Upper lobe of left lung (tissue), 6 donors: ENCODE measurements around the gene SMPX. TPM values are rescaled to one million over a fixed set of nuclear protein-coding genes. Genes with fewer than 3 reads are reported as not detected.

ENCODE experiments used
- ATAC-seq, 2 donors: fragments of 200-7000 bp; cut with Tn5 transposase; one replicate each; pipeline ENCODE4 v1.9.1; 2022; ENCODE audit warnings: mild to moderate bottlenecking in 2 of 2, moderate library complexity in 2 of 2; ENCODE audit not compliant: low FRiP score in 2 of 2
- DNase-seq, 2 donors: peaks; one replicate each; pipeline ENCODE4 v3.0.0-alpha.2; 2019 to 2020
- H3K27ac ChIP-seq, 4 donors: fragments of 200-600 bp; sonication (generic); one replicate each; pipeline ENCODE4 v1.5.1; 2016 to 2019
- H3K27me3 ChIP-seq, 4 donors: fragments of 200-600 bp; sonication (generic); one replicate each; pipeline ENCODE4 v1.5.1; 2017 to 2019
- H3K36me3 ChIP-seq, 4 donors: fragments of 200-600 bp; sonication (generic); one replicate each; pipeline ENCODE4 v1.5.1; 2016 to 2019
- H3K4me1 ChIP-seq, 4 donors: fragments of 200-600 bp; sonication (generic); one replicate each; pipeline ENCODE4 v1.5.1; 2018 to 2019
- H3K4me3 ChIP-seq, 4 donors: fragments of 200-600 bp; sonication (generic); one replicate each; pipeline ENCODE4 v1.5.1; 2017 to 2019; ENCODE audit warnings: mild to moderate bottlenecking in 2 of 4, moderate library complexity in 1 of 4
- H3K9me3 ChIP-seq, 4 donors: fragments of 200-600 bp; sonication (generic); one replicate each; pipeline ENCODE4 v1.5.1; 2018 to 2019
- CTCF ChIP-seq, 6 experiments: fragments of 450-650 bp in 4 of 6; fragments of 200-600 bp in 2 of 6; sonication (generic) in 2 of 6; IDR thresholded peaks; one replicate each; pipeline ENCODE4 v1.5.1; 2016 to 2019; ENCODE audit warnings: antibody characterized with exemption in 6 of 6
- EP300 ChIP-seq, 4 donors: sonication (generic); formaldehyde crosslinking; IDR thresholded peaks; one replicate each; pipeline ENCODE4 v1.5.1; 2017; ENCODE audit warnings: antibody characterized with exemption in 4 of 4, control low read depth in 2 of 4
- POLR2A ChIP-seq, 4 donors: fragments of 450-650 bp; IDR thresholded peaks; one replicate each; pipeline ENCODE4 v1.5.1; 2016 to 2017; ENCODE audit warnings: antibody characterized with exemption in 4 of 4, mild to moderate bottlenecking in 2 of 4
- POLR2AphosphoS5 ChIP-seq, 2 donors: sonication (generic); formaldehyde crosslinking; IDR thresholded peaks; one replicate each; pipeline ENCODE4 v1.5.1; 2017; ENCODE audit warnings: antibody characterized with exemption in 2 of 2
- WGBS, 2 donors: methylation state at CpG; one replicate each; pipeline ENCODE4 v1.1.5; 2017 to 2018; 5-methylcytosine and 5-hydroxymethylcytosine counted together
- total RNA-seq, 6 donors: library from RNA; depleted of rRNA in 4 of 6; stranded (reverse); fragments of >200 nt in 4 of 6; gene quantifications; one replicate each; pipeline versions ENCODE4 v1.1.0 to v1.2.1, GENCODE V29; 2016 to 2021
- donor health status: DM: no; HTN: no; CAD: no; lungs with moderate emphysema.
- donor health status: DM: no; HTN: yes; CAD: no; lungs with severe emphysema.

SMPX gene
- total RNA-seq, 6 donors from 2014 or later: 2.4 TPM; not detected in 5

- DNase-seq (no peak), ATAC-seq (no peak)
- H3K27ac ChIP-seq: no peak overlapping the region
- H3K4me3 ChIP-seq: no peak overlapping the region
- no peaks in the 10 kb centered on the region for H3K36me3 ChIP-seq
- TF ChIP-seq CTCF (IDR thresholded peaks at IDR 0.05): no peak
- TF ChIP-seq POLR2AphosphoS5 (IDR thresholded peaks at IDR 0.05): no peak
- no peak for TF ChIP-seq EP300 (IDR thresholded peaks at IDR 0.05)
- no peak for TF ChIP-seq POLR2A (IDR thresholded peaks at IDR 0.05)
- H3K4me1 ChIP-seq: no peaks in the 10 kb centered on the region
- 28 to 29% methylated on average over 4 of the region's 4 CpGs for WGBS, 2 donors
- H3K27me3 ChIP-seq: no peaks in the 10 kb centered on the region
- H3K9me3 ChIP-seq: no peaks in the 10 kb centered on the region
These were observed 10.4 kb downstream of the SMPX start for GRCh38 chrX:21747558-21747957.

GRCh38 chrX:21745756-21746155, 12.2 kb downstream of the SMPX start:
- H3K36me3 ChIP-seq: no peaks in the 10 kb centered on the region
- H3K4me3 ChIP-seq: no peak overlapping the region
- 35 to 52% methylated on average over 4 of the region's 4 CpGs for WGBS, 2 donors
- H3K27ac ChIP-seq: no peak overlapping the region
- TF ChIP-seq EP300 (IDR thresholded peaks at IDR 0.05) (no peak), POLR2AphosphoS5 (IDR thresholded peaks at IDR 0.05) (no peak), CTCF (IDR thresholded peaks at IDR 0.05) (peak in 5 of 6 experiments; percentile 25 to 46 (median 41)), POLR2A (IDR thresholded peaks at IDR 0.05) (no peak)
- ATAC-seq (no peak), DNase-seq (no peak)
- no peaks in the 10 kb centered on the region for H3K9me3 ChIP-seq
- H3K4me1 ChIP-seq: no peaks in the 10 kb centered on the region
- H3K27me3 ChIP-seq: no peaks in the 10 kb centered on the region

- H3K4me1 ChIP-seq: no peaks in the 10 kb centered on the region
- no peak overlapping the region for H3K27ac ChIP-seq
- no peak for TF ChIP-seq EP300 (IDR thresholded peaks at IDR 0.05)
- no peak for TF ChIP-seq CTCF (IDR thresholded peaks at IDR 0.05)
- TF ChIP-seq POLR2AphosphoS5 (IDR thresholded peaks at IDR 0.05): no peak
- TF ChIP-seq POLR2A (IDR thresholded peaks at IDR 0.05): no peak
- no peak overlapping the region for H3K4me3 ChIP-seq
- DNase-seq (no peak), ATAC-seq (no peak)
- H3K9me3 ChIP-seq: no peaks in the 10 kb centered on the region
- no peaks in the 10 kb centered on the region for H3K27me3 ChIP-seq
- 21 to 56% methylated on average over 1 of the region's 1 CpG for WGBS, 2 donors
- no peaks in the 10 kb centered on the region for H3K36me3 ChIP-seq
These were observed 13.2 kb downstream of the SMPX start for GRCh38 chrX:21744721-21745120.

DNA sequence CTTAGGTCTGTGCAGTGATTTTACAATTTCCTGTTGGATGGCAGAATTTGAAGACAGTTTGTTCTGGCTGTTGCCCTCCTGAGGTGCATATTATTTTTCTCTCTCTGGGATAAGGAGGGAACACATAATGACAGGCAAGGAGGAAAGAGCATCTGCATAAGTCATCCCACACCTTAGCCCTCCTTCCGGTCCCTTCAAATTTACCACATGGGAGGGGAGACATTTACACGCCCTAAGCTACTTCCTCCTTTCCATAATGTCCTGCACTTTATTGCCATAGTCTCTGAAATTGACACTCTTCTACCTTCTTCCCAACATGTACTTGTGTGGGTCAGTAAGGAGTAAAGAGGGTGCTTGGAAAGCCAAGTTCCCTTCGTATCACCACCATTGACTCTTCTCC, 13.9 kb downstream of the SMPX start:
- TF ChIP-seq POLR2AphosphoS5 (IDR thresholded peaks at IDR 0.05): no peak
- TF ChIP-seq EP300 (IDR thresholded peaks at IDR 0.05): no peak
- TF ChIP-seq CTCF (IDR thresholded peaks at IDR 0.05): no peak
- no peak for TF ChIP-seq POLR2A (IDR thresholded peaks at IDR 0.05)

GRCh38 chrX:21741869-21742701, 15.8 kb downstream of the SMPX start:
- no peak for TF ChIP-seq EP300 (IDR thresholded peaks at IDR 0.05)
- TF ChIP-seq POLR2A (IDR thresholded peaks at IDR 0.05): no peak
- TF ChIP-seq CTCF (IDR thresholded peaks at IDR 0.05): no peak
- TF ChIP-seq POLR2AphosphoS5 (IDR thresholded peaks at IDR 0.05): no peak

More for the DNA sequence above, 13.9 kb downstream of the SMPX start:
- H3K36me3 ChIP-seq: no peaks in the 10 kb centered on the region
- no peaks in the 10 kb centered on the region for H3K4me1 ChIP-seq
- 73 to 75% methylated on average over 3 of the region's 3 CpGs for WGBS, 2 donors
- no peaks in the 10 kb centered on the region for H3K27me3 ChIP-seq
- no peak overlapping the region for H3K27ac ChIP-seq
- no peaks in the 10 kb centered on the region for H3K9me3 ChIP-seq
- no peak for DNase-seq
- ATAC-seq: no peak
- H3K4me3 ChIP-seq: no peak overlapping the region

More at GRCh38 chrX:21741869-21742701, 15.8 kb downstream of the SMPX start:
- Histone ChIP-seq H3K9me3 (no peaks in the 10 kb centered on the region), H3K36me3 (no peaks in the 10 kb centered on the region), H3K4me3 (no peak overlapping the region), H3K4me1 (no peaks in the 10 kb centered on the region), H3K27me3 (no peaks in the 10 kb centered on the region), H3K27ac (no peak overlapping the region)
- WGBS, 2 donors: 57 to 70% methylated on average over 6 of the region's 6 CpGs
- no peak for DNase-seq
- ATAC-seq: peak in 1 of 2 donors; percentile 38
